Fibroblast of skin of scalp (primary cell): Measurements from ENCODE around the gene ZNF326. TPM values are rescaled to one million over a fixed set of nuclear protein-coding genes. Genes with fewer than 3 reads are reported as not detected.

Experiments
- DNase-seq: peaks from one replicate; pipeline ENCODE4 v3.0.0-alpha.2; 2013
- polyA plus RNA-seq, 2 experiments: library from polyadenylated mRNA; unstranded; fragments of 120-200 nt; gene quantifications; one replicate each; pipeline ENCODE4 v1.2.1, GENCODE V29; 2013; ENCODE audit not compliant: insufficient read length in 2 of 2

ZNF326 gene
- polyA plus RNA-seq (2013, experiment 1 of 2; ENCODE audit: insufficient read length), result 21.7 TPM
- 24.6 TPM for polyA plus RNA-seq (2013, experiment 2 of 2; ENCODE audit: insufficient read length)

GRCh38 chr1:89994805-89995597, at the start of gene ZNF326:
ZNF326 (plus strand) TSS chr1:89995110; CDS start chr1:89995258, 148 bp downstream.
- DNase-seq, result peak; percentile 94

GRCh38 chr1:89945852-89946476, 48.9 kb upstream of the ZNF326 start:
- no peak for DNase-seq

- no peak for DNase-seq
These were observed 48.4 kb upstream of the ZNF326 start for GRCh38 chr1:89946532-89946931.

- DNase-seq, result no peak
These were observed 46.1 kb upstream of the ZNF326 start for GRCh38 chr1:89948722-89949345.

GRCh38 chr1:89949991-89950624, 44.8 kb upstream of the ZNF326 start:
- no peak for DNase-seq

GRCh38 chr1:89950703-89951102, 44.2 kb upstream of the ZNF326 start:
- no peak for DNase-seq

- DNase-seq, result peak; percentile 87
These were observed 42.9 kb upstream of the ZNF326 start for GRCh38 chr1:89951766-89952604.

GRCh38 chr1:89952605-89953130, 42.2 kb upstream of the ZNF326 start:
- no peak for DNase-seq

GRCh38 chr1:89953131-89953626, 41.7 kb upstream of the ZNF326 start:
- DNase-seq, result peak; percentile 82

GRCh38 chr1:89953929-89954328, 41.0 kb upstream of the ZNF326 start:
- no peak for DNase-seq

GRCh38 chr1:89954401-89954800, 40.5 kb upstream of the ZNF326 start:
- no peak for DNase-seq

GRCh38 chr1:89955311-89956205, 39.4 kb upstream of the ZNF326 start:
- no peak for DNase-seq

GRCh38 chr1:89957107-89957506, 37.8 kb upstream of the ZNF326 start:
- no peak for DNase-seq

GRCh38 chr1:89958851-89959654, 35.9 kb upstream of the ZNF326 start:
- DNase-seq, result no peak

GRCh38 chr1:89959719-89960118, 35.2 kb upstream of the ZNF326 start:
- DNase-seq, result no peak

- peak; percentile 38 for DNase-seq
These were observed 32.7 kb upstream of the ZNF326 start for GRCh38 chr1:89962024-89962741.

- peak; percentile 63 for DNase-seq
These were observed 32.2 kb upstream of the ZNF326 start for GRCh38 chr1:89962742-89963075.

- DNase-seq, result no peak
These were observed 29.6 kb upstream of the ZNF326 start for GRCh38 chr1:89965193-89965768.

GRCh38 chr1:89966656-89967055, 28.3 kb upstream of the ZNF326 start:
- DNase-seq, result no peak
